Measurements from ENCODE around the gene NUP210L.

The NUP210L gene

DNA sequence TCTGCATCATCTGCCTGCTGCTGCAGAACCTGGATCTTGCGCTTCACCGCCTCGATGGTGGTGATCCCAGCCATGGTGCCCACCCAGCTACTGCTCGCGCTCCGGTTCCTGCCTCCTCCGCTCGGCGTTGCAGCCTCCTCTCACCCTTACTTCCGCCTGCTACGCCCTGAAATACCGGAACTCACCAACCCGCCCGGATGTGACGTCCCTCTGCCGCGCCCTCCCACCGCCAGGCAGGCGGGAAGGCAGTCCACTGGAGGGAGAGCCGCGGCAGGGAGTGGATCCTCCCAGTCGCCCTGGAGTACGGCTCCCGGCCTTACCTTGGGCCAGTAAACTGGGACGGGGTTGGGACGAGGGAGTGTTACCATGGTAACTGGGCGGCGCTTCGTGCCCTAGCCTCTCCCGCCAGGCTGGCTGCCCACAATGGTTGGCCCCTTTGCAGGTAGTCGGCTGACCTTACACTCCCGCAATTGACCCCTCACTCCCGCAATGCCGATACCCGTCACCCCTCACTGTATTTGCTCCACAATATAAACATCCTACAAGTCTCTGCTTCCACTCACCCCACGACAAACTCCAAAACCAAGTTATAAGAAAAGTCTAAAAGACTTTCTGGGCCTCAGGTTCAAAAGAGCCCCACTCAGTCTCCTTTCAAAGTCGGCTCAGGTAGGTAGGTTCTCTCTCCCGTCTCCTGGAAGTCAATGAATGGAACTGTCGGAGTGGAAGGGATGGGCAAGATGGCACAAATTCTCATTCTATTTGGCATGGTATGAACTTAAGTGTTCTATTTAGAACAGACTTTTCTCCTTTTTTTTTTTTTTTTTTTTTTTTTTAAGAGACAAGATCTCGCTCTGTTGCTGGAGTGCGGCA lies 28.4 kb upstream of the NUP210L start (continued):
- no peak; the same call in 1 of the 2 replicates for TF ChIP-seq ZSCAN18 (tag by site-specific recombination; IDR thresholded peaks at IDR 0.05)
- TF ChIP-seq, protein P1, sequence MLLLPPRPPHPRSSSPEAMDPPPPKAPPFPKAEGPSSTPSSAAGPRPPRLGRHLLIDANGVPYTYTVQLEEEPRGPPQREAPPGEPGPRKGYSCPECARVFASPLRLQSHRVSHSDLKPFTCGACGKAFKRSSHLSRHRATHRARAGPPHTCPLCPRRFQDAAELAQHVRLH (tag by site-specific recombination; IDR thresholded peaks at IDR 0.05): peak; percentile 100
- TF ChIP-seq AEBP2 (tag by site-specific recombination; IDR thresholded peaks at IDR 0.05; ENCODE audit: borderline replicate concordance): no peak
- no peak for TF ChIP-seq ZNF596 (tag by site-specific recombination; IDR thresholded peaks at IDR 0.05)
- TF ChIP-seq ZNF404 (tag by site-specific recombination; IDR thresholded peaks at IDR 0.05): no peak
- no peak; the same call in 1 of the 2 replicates for TF ChIP-seq ZSCAN5A (tag by site-specific recombination; IDR thresholded peaks at IDR 0.05)
- no peak for TF ChIP-seq SETDB1 (IDR thresholded peaks at IDR 0.05; ENCODE audit: insufficient read length, low read length)
- no peak for TF ChIP-seq ZNF571 (tag by site-specific recombination; IDR thresholded peaks at IDR 0.05)
- TF ChIP-seq ZNF654 (tag by site-specific recombination; IDR thresholded peaks at IDR 0.05; ENCODE audit: low read depth): no peak
- TF ChIP-seq GLIS1 (tag by site-specific recombination; IDR thresholded peaks at IDR 0.05): peak; percentile 85
- TF ChIP-seq ZNF174 (tag by site-specific recombination; IDR thresholded peaks at IDR 0.05): no peak
- TF ChIP-seq ZNF529 (tag by site-specific recombination; IDR thresholded peaks at IDR 0.05; ENCODE audit: insufficient replicate concordance): no peak
- no peak for TF ChIP-seq ZNF670 (tag by site-specific recombination; IDR thresholded peaks at IDR 0.05; ENCODE audit: low read depth)
- TF ChIP-seq ZNF24 (tag by site-specific recombination; IDR thresholded peaks at IDR 0.05): no peak
- TF ChIP-seq ZNF121 (tag by site-specific recombination; IDR thresholded peaks at IDR 0.05): 0 out of 2 replicates have a peak, but pooled peaks have one; percentile 8
- TF ChIP-seq ZNF23 (tag by site-specific recombination; IDR thresholded peaks at IDR 0.05; ENCODE audit: borderline replicate concordance): no peak
- no peak for TF ChIP-seq ZNF37A (tag by site-specific recombination; IDR thresholded peaks at IDR 0.05)
- TF ChIP-seq ZNF555 (tag by site-specific recombination; conservative IDR thresholded peaks at IDR 0.05): no peak
- TF ChIP-seq, protein P2, sequence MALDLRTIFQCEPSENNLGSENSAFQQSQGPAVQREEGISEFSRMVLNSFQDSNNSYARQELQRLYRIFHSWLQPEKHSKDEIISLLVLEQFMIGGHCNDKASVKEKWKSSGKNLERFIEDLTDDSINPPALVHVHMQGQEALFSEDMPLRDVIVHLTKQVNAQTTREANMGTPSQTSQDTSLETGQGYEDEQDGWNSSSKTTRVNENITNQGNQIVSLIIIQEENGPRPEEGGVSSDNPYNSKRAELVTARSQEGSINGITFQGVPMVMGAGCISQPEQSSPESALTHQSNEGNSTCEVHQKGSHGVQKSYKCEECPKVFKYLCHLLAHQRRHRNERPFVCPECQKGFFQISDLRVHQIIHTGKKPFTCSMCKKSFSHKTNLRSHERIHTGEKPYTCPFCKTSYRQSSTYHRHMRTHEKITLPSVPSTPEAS (tag by site-specific recombination; IDR thresholded peaks at IDR 0.05): no peak
- no peak for TF ChIP-seq ZNF221 (tag by site-specific recombination; IDR thresholded peaks at IDR 0.05; ENCODE audit: borderline replicate concordance)
- no peak for TF ChIP-seq ZNF513 (tag by site-specific recombination; IDR thresholded peaks at IDR 0.05)
- TF ChIP-seq SCRT2 (tag by site-specific recombination; IDR thresholded peaks at IDR 0.05): peak; percentile 46; the same call in 1 of the 2 replicates
- no peak for TF ChIP-seq ZNF548 (tag by site-specific recombination; IDR thresholded peaks at IDR 0.05)
- TF ChIP-seq, protein P3, sequence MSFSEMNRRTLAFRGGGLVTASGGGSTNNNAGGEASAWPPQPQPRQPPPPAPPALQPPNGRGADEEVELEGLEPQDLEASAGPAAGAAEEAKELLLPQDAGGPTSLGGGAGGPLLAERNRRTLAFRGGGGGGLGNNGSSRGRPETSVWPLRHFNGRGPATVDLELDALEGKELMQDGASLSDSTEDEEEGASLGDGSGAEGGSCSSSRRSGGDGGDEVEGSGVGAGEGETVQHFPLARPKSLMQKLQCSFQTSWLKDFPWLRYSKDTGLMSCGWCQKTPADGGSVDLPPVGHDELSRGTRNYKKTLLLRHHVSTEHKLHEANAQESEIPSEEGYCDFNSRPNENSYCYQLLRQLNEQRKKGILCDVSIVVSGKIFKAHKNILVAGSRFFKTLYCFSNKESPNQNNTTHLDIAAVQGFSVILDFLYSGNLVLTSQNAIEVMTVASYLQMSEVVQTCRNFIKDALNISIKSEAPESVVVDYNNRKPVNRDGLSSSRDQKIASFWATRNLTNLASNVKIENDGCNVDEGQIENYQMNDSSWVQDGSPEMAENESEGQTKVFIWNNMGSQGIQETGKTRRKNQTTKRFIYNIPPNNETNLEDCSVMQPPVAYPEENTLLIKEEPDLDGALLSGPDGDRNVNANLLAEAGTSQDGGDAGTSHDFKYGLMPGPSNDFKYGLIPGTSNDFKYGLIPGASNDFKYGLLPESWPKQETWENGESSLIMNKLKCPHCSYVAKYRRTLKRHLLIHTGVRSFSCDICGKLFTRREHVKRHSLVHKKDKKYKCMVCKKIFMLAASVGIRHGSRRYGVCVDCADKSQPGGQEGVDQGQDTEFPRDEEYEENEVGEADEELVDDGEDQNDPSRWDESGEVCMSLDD (tag by site-specific recombination; IDR thresholded peaks at IDR 0.05): no peak
- TF ChIP-seq ZNF747 (tag by site-specific recombination; IDR thresholded peaks at IDR 0.05): no peak
- no peak for TF ChIP-seq ZNF449 (tag by site-specific recombination; IDR thresholded peaks at IDR 0.05)
- TF ChIP-seq TCF7L2 (IDR thresholded peaks at IDR 0.05; ENCODE audit: borderline replicate concordance, low read depth, low read length): no peak
